MM.1S (cell line): ENCODE results near the gene MYO1B.

Source experiments
- DNase-seq: peaks from one replicate; pipeline ENCODE4 v3.0.0-alpha.2; 2015
- H2AFZ ChIP-seq: fragments of 300-600 bp; sonication (generic); 2 replicates; pipeline ENCODE4 v1.6.0; 2016; ENCODE audit warnings: antibody characterized with exemption, low read length
- H3F3A ChIP-seq: fragments of 300-600 bp; sonication (generic); 2 replicates; pipeline ENCODE4 v1.6.1; 2016; ENCODE audit warnings: mild to moderate bottlenecking, antibody characterized with exemption, low read length, moderate library complexity, mixed read lengths; ENCODE audit not compliant: insufficient read depth
- H3K27ac ChIP-seq: fragments of 300-600 bp; sonication (generic); 2 replicates; pipeline ENCODE4 v1.5.1; 2016; ENCODE audit warnings: mild to moderate bottlenecking, low read length
- H3K27me3 ChIP-seq: fragments of 300-600 bp; sonication (generic); replicated peaks from 2 replicates; pipeline ENCODE4 v1.6.0; 2016; ENCODE audit warnings: low read length; ENCODE audit not compliant: insufficient read depth
- H3K36me3 ChIP-seq: fragments of 300-600 bp; sonication (generic); replicated peaks from 2 replicates; pipeline ENCODE4 v1.6.1; 2016; ENCODE audit warnings: mild to moderate bottlenecking, low read length, mixed read lengths; ENCODE audit not compliant: insufficient read depth
- H3K4me1 ChIP-seq: fragments of 300-600 bp; sonication (generic); 2 replicates; pipeline ENCODE4 v1.6.1; 2016; ENCODE audit warnings: low read length, mixed read lengths
- H3K4me2 ChIP-seq: fragments of 300-600 bp; sonication (generic); 2 replicates; pipeline ENCODE4 v1.6.0; 2016; ENCODE audit warnings: low read depth, low read length
- H3K4me3 ChIP-seq: fragments of 300-600 bp; sonication (generic); 2 replicates; pipeline ENCODE4 v1.5.1; 2016; ENCODE audit warnings: low read length, mixed read lengths
- H3K79me2 ChIP-seq: fragments of 300-600 bp; sonication (generic); 2 replicates; pipeline ENCODE4 v1.6.1; 2016; ENCODE audit warnings: mixed run types, low read length, mixed read lengths
- H3K9ac ChIP-seq: fragments of 300-600 bp; sonication (generic); 2 replicates; pipeline ENCODE4 v1.6.1; 2016; ENCODE audit warnings: low read length, mixed read lengths
- H3K9me2 ChIP-seq: fragments of 300-600 bp; sonication (generic); replicated peaks from 2 replicates; pipeline ENCODE4 v1.6.1; 2016; ENCODE audit warnings: mild to moderate bottlenecking, low read length, mixed read lengths; ENCODE audit not compliant: insufficient read depth
- H3K9me3 ChIP-seq: fragments of 300-600 bp; sonication (generic); replicated peaks from 2 replicates; pipeline ENCODE4 v1.6.1; 2016; ENCODE audit warnings: mild to moderate bottlenecking, low read length, mixed read lengths; ENCODE audit not compliant: insufficient read depth
- H4K20me1 ChIP-seq: fragments of 300-600 bp; sonication (generic); 2 replicates; pipeline ENCODE4 v1.6.1; 2016; ENCODE audit warnings: mild to moderate bottlenecking, low read length, moderate library complexity, mixed read lengths; ENCODE audit not compliant: insufficient read depth
- CTCF ChIP-seq: fragments of 300-600 bp; sonication (generic); IDR thresholded peaks from 2 replicates; pipeline ENCODE4 v1.5.1; 2016; ENCODE audit warnings: antibody characterized with exemption, low read length, mixed read lengths
- EZH2 ChIP-seq: fragments of 300-600 bp; sonication (generic); optimal IDR thresholded peaks from 2 replicates; pipeline ENCODE3; 2017; ENCODE audit warnings: low read depth, mild to moderate bottlenecking, antibody characterized with exemption, low read length, mixed read lengths
- EZH2phosphoT487 ChIP-seq: fragments of 300-600 bp; sonication (generic); IDR thresholded peaks from 2 replicates; pipeline ENCODE4 v1.6.1; 2018; ENCODE audit warnings: antibody characterized with exemption, low read length

The MYO1B gene

DNA sequence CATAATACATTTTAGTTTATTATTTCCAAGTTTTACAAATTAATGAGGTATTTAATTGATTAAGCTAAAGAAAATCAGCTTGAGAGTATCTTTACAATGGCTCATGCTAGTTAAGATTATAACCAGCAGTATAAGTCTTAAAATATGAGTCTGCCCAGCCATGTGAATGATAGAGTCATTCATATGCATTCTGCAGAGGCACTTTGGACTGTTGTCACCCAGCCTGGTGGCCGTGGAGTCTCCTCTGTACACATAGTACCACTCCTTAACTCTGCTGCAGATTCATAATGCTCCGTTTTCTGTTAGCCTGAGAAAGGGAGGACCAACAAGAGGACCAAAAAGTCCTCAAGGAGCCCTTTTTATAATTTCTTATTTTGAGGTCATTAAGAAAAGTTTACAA, 148.8 kb downstream of the MYO1B start:
- no peak overlapping the region for H2AFZ ChIP-seq

DNA sequence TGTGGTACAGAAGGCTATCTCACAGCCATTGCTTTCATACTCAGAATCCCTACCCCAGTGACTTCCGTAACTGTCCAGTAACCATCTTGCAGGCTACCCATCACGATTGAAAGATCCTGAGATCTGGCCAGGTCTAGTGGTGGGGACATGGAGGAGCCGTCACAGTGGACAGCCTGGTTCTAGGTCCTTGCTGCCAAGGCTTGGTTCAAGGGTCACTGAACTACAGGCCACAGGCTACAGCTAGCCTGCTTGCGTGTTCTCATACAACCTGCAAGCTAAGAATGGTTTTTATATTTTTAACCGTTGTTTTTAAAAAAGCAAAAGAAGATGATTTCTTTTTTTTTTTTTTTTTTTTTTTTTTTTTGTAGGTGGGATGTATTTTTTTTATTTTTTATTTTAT, 151.6 kb downstream of the MYO1B start:
- no peaks in the 10 kb centered on the region for H3K4me1 ChIP-seq
- no peaks in the 10 kb centered on the region for H3K79me2 ChIP-seq
- no peak overlapping the region for H3K9ac ChIP-seq
- H3K4me3 ChIP-seq: no peak overlapping the region
- H4K20me1 ChIP-seq: no peaks in the 10 kb centered on the region
- no peak for TF ChIP-seq EZH2
- TF ChIP-seq EZH2phosphoT487: no peak
- TF ChIP-seq CTCF: no peak
- H3F3A ChIP-seq: no peaks in the 10 kb centered on the region
- no peak for DNase-seq
- H3K9me3 ChIP-seq: no peaks in the 10 kb centered on the region
- H3K36me3 ChIP-seq: no peaks in the 10 kb centered on the region
- H3K9me2 ChIP-seq: no peaks in the 10 kb centered on the region
- H2AFZ ChIP-seq: no peak overlapping the region
- H3K4me2 ChIP-seq: no peak overlapping the region
- H3K27ac ChIP-seq: no peak overlapping the region
- no peaks in the 10 kb centered on the region for H3K27me3 ChIP-seq

More for the DNA sequence above, 148.8 kb downstream of the MYO1B start:
- no peak overlapping the region for H3K27ac ChIP-seq
- DNase-seq: no peak
- H4K20me1 ChIP-seq: no peaks in the 10 kb centered on the region
- H3K27me3 ChIP-seq: no peaks in the 10 kb centered on the region
- 0 out of 2 replicates have a peak, but pooled peaks cover 6% of the 10 kb centered on the region for H3K4me1 ChIP-seq
- no peaks in the 10 kb centered on the region for H3K9me2 ChIP-seq
- H3K79me2 ChIP-seq: no peaks in the 10 kb centered on the region
- H3F3A ChIP-seq: no peaks in the 10 kb centered on the region
- H3K9me3 ChIP-seq: no peaks in the 10 kb centered on the region
- H3K36me3 ChIP-seq: no peaks in the 10 kb centered on the region
- H3K4me2 ChIP-seq: no peak overlapping the region
- H3K4me3 ChIP-seq: no peak overlapping the region
- no peak overlapping the region for H3K9ac ChIP-seq
- TF ChIP-seq CTCF: no peak
- TF ChIP-seq EZH2: no peak
- no peak for TF ChIP-seq EZH2phosphoT487

DNA sequence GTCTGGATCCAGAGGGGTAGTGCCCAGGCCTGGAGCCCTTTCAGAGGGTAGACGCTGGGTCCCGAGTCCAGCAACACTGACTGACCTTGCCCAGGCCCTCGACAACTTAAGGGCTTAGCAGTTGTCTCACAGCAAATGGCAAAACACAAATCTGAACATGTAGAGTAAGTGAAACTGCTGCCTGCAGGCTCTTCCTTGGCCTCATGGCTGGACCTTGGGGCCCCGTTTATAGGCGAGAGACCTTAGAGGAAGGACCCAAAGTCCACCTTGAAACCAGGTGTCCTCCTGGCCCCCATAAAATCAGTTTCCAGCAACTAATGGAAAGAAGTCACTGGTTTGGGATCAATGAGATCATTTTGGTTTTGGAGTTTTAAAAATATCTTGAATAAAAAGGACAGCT, 154.4 kb downstream of the MYO1B start:
- Histone ChIP-seq H3K27me3 (no peaks in the 10 kb centered on the region), H3K4me2 (no peak overlapping the region), H3K27ac (no peak overlapping the region), H3K9me3 (no peaks in the 10 kb centered on the region), H3K9me2 (no peaks in the 10 kb centered on the region), H3K9ac (no peak overlapping the region), H3F3A (no peaks in the 10 kb centered on the region), H4K20me1 (no peaks in the 10 kb centered on the region), H3K36me3 (no peaks in the 10 kb centered on the region), H2AFZ (no peak overlapping the region), H3K4me1 (no peaks in the 10 kb centered on the region), H3K4me3 (no peak overlapping the region), H3K79me2 (no peaks in the 10 kb centered on the region)
- no peak for DNase-seq
- TF ChIP-seq EZH2 (no peak), EZH2phosphoT487 (no peak), CTCF (no peak)
